Fibroblast of mammary gland (primary cell): ENCODE data around the gene SMIM23.
A peak's percentile ranks its signal among the peaks of the same experiment; 100 is the strongest.
"Not testable (repeated sequence)": the region's sequence is repeated elsewhere in the genome, so short reads cannot be mapped to it uniquely, and the experiment has no call there.

ENCODE experiments used
- DNase-seq: peaks from one replicate; pipeline ENCODE4 v3.0.0-alpha.2; 2010; ENCODE audit warnings: low read depth
- H3K4me3 ChIP-seq: 2 replicates; pipeline ENCODE4 v1.5.1; 2011; ENCODE audit warnings: low read depth, mild to moderate bottlenecking, low read length, moderate library complexity; ENCODE audit not compliant: control insufficient read depth
- CTCF ChIP-seq: conservative IDR thresholded peaks from 2 replicates; pipeline ENCODE4 v1.5.1; 2011; ENCODE audit warnings: low read depth, low read length, inconsistent platforms; ENCODE audit not compliant: control insufficient read depth, insufficient read depth

The SMIM23 gene

GRCh38 chr5:171776770-171777759 lies 8.6 kb upstream of the SMIM23 start:
- no peak for TF ChIP-seq CTCF
- DNase-seq: peak; percentile 48
- H3K4me3 ChIP-seq: no peak overlapping the region

GRCh38 chr5:171781744-171782143 lies 3.9 kb upstream of the SMIM23 start:
- not testable (repeated sequence) for DNase-seq, H3K4me3 ChIP-seq

GRCh38 chr5:171782332-171782966 lies 3.2 kb upstream of the SMIM23 start:
- no peak for TF ChIP-seq CTCF
- no peak for DNase-seq
- no peak overlapping the region for H3K4me3 ChIP-seq

DNA sequence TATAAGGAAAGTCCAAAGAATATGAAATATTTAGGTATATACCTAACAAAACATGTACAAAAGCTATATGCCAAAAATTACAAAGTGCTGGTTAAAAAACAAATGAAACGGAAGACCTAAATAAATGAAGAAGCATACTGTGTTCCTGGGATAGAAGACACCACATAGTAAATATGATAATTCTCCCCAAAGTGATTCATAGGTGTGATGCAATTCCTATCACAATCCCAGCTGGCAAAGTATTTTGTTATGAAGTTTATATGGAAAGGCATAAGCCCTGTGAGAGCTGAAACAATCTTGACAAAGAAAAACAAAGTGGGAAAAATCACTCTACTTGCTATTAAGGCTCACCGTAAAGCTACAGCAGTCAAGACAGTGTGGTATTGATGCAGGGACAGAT lies 2.6 kb upstream of the SMIM23 start:
- peak; percentile 70 for DNase-seq
- no peak for TF ChIP-seq CTCF

GRCh38 chr5:171789353-171789752 lies 3.7 kb downstream of the SMIM23 start:
- H3K4me3 ChIP-seq: no peak overlapping the region
- no peak for TF ChIP-seq CTCF

More for the DNA sequence above, 2.6 kb upstream of the SMIM23 start:
- H3K4me3 ChIP-seq: no peak overlapping the region

GRCh38 chr5:171790408-171790807 lies 4.8 kb downstream of the SMIM23 start:
- no peak for TF ChIP-seq CTCF
- no peak overlapping the region for H3K4me3 ChIP-seq
- no peak for DNase-seq

More at GRCh38 chr5:171789353-171789752, 3.7 kb downstream of the SMIM23 start:
- no peak for DNase-seq

GRCh38 chr5:171794470-171794960 lies 8.9 kb downstream of the SMIM23 start:
- H3K4me3 ChIP-seq: no peak overlapping the region
- no peak for TF ChIP-seq CTCF

More at GRCh38 chr5:171794470-171794960, 8.9 kb downstream of the SMIM23 start:
- DNase-seq: no peak
